HepG2 (cell line): ENCODE data around the gene GGT1. TPM values are rescaled to one million over a fixed set of nuclear protein-coding genes. Genes with fewer than 3 reads are reported as not detected.
A peak's percentile ranks its signal among the peaks of the same experiment; 100 is the strongest.

ENCODE experiments used
- ARID2 ChIP-seq: sonication (generic); formaldehyde crosslinking; IDR thresholded peaks from 2 replicates; pipeline ENCODE4 v1.8.1; 2022; ENCODE audit warnings: mild to moderate bottlenecking, missing genetic modification reagents, borderline replicate concordance
- BORCS8-MEF2B ChIP-seq: sonication (generic); formaldehyde crosslinking; IDR thresholded peaks from 2 replicates; pipeline ENCODE4 v1.8.0; 2022; ENCODE audit warnings: mild to moderate bottlenecking, missing genetic modification reagents
- CAMTA2 ChIP-seq: sonication (generic); formaldehyde crosslinking; IDR thresholded peaks from 2 replicates; pipeline ENCODE4 v1.4.0; 2020; ENCODE audit warnings: mild to moderate bottlenecking, missing genetic modification reagents, borderline replicate concordance
- DBP ChIP-seq: sonication (generic); formaldehyde crosslinking; IDR thresholded peaks from 2 replicates; pipeline ENCODE4 v1.4.0; 2020; ENCODE audit warnings: missing genetic modification reagents; ENCODE audit errors: not compliant biosample characterization
- DNMT3B ChIP-seq: conservative IDR thresholded peaks from 2 replicates; pipeline ENCODE4 v1.6.1; 2016; ENCODE audit warnings: missing biosample characterization, control low read depth
- DR1 ChIP-seq: sonication (generic); formaldehyde crosslinking; IDR thresholded peaks from 2 replicates; pipeline ENCODE4 v1.8.0; 2021; ENCODE audit warnings: mild to moderate bottlenecking, missing genetic modification reagents, inconsistent platforms
- E2F5 ChIP-seq: sonication (generic); formaldehyde crosslinking; conservative IDR thresholded peaks from 2 replicates; pipeline ENCODE4 v1.4.0; 2020; ENCODE audit warnings: missing genetic modification reagents
- ELF1 ChIP-seq: sonication (generic); formaldehyde crosslinking; IDR thresholded peaks from 2 replicates; pipeline ENCODE4 v1.4.0; 2020; ENCODE audit warnings: missing genetic modification reagents
- GABPA ChIP-seq, 2 experiments: IDR thresholded peaks; 2 replicates each; pipeline ENCODE4 v1.6.1; 2011 to 2016; ENCODE audit warnings: low read depth in 2 of 2, low read length in 1 of 2, missing biosample characterization in 1 of 2, missing genetic modification characterization in 1 of 2
- IRF1 ChIP-seq: sonication (generic); formaldehyde crosslinking; IDR thresholded peaks from 2 replicates; pipeline ENCODE4 v1.4.0; 2020; ENCODE audit warnings: low read depth, mild to moderate bottlenecking, missing genetic modification reagents
- KDM6A ChIP-seq: IDR thresholded peaks from 2 replicates; pipeline ENCODE4 v1.6.1; 2016; ENCODE audit warnings: low read depth
- MAFK ChIP-seq, 2 experiments: IDR thresholded peaks in 1 of 2; conservative IDR thresholded peaks in 1 of 2; 2 replicates each; pipeline ENCODE4 v1.6.1; 2011; ENCODE audit warnings: improper control_type of control experiment in 2 of 2, low read length in 2 of 2
- NPAS2 ChIP-seq: sonication (generic); formaldehyde crosslinking; IDR thresholded peaks from 2 replicates; pipeline ENCODE4 v1.8.0; 2022; ENCODE audit warnings: mild to moderate bottlenecking, missing genetic modification reagents, borderline replicate concordance
- PHF21A ChIP-seq: sonication (generic); formaldehyde crosslinking; IDR thresholded peaks from 2 replicates; pipeline ENCODE4 v1.5.0; 2020; ENCODE audit warnings: mild to moderate bottlenecking, missing genetic modification reagents
- SKI ChIP-seq: fragments of 450-650 bp; IDR thresholded peaks from one replicate; pipeline ENCODE4 v1.6.1; 2018; ENCODE audit warnings: mild to moderate bottlenecking; ENCODE audit not compliant: partially characterized antibody
- SNAPC2 ChIP-seq: sonication (generic); formaldehyde crosslinking; IDR thresholded peaks from 2 replicates; pipeline ENCODE4 v1.8.1; 2022; ENCODE audit warnings: mild to moderate bottlenecking, missing genetic modification reagents
- SP1 ChIP-seq, 2 experiments: fragments of 450-650 bp in 1 of 2; sonication (generic) in 1 of 2; formaldehyde crosslinking in 1 of 2; IDR thresholded peaks; 2 replicates each; pipeline versions ENCODE4 v1.4.0 to v1.6.1; 2016 to 2020; ENCODE audit warnings: missing genetic modification reagents in 1 of 2
- TCF7 ChIP-seq: sonication (generic); IDR thresholded peaks from 2 replicates; pipeline ENCODE4 v1.6.1; 2016; ENCODE audit warnings: antibody characterized with exemption, low read depth
- TFE3 ChIP-seq: IDR thresholded peaks from 2 replicates; pipeline ENCODE4 v1.6.1; 2016
- TOE1 ChIP-seq: sonication (generic); formaldehyde crosslinking; IDR thresholded peaks from 2 replicates; pipeline ENCODE4 v1.4.0; 2020; ENCODE audit warnings: mild to moderate bottlenecking, missing genetic modification reagents
- ZBTB7B ChIP-seq: sonication (generic); formaldehyde crosslinking; IDR thresholded peaks from 2 replicates; pipeline ENCODE4 v1.4.0; 2020; ENCODE audit warnings: missing genetic modification reagents
- ZFY ChIP-seq: sonication (generic); formaldehyde crosslinking; IDR thresholded peaks from 2 replicates; pipeline ENCODE4 v1.4.0; 2020; ENCODE audit warnings: missing genetic modification reagents
- ZMYM3 ChIP-seq: sonication (generic); formaldehyde crosslinking; IDR thresholded peaks from 2 replicates; pipeline ENCODE4 v1.5.1; 2020; ENCODE audit warnings: mild to moderate bottlenecking, missing genetic modification reagents
- ZNF264 ChIP-seq: sonication (generic); formaldehyde crosslinking; IDR thresholded peaks from 2 replicates; pipeline ENCODE4 v1.4.0; 2020; ENCODE audit warnings: missing genetic modification reagents
- ZNF572 ChIP-seq: sonication (generic); formaldehyde crosslinking; IDR thresholded peaks from 2 replicates; pipeline ENCODE4 v1.5.1; 2020; ENCODE audit warnings: mild to moderate bottlenecking, missing genetic modification reagents
- ZNF746 ChIP-seq: sonication (generic); formaldehyde crosslinking; IDR thresholded peaks from 2 replicates; pipeline ENCODE4 v1.8.0; 2022; ENCODE audit warnings: mild to moderate bottlenecking, missing genetic modification reagents
- ZSCAN20 ChIP-seq: sonication (generic); formaldehyde crosslinking; IDR thresholded peaks from 2 replicates; pipeline ENCODE4 v1.4.0; 2020; ENCODE audit warnings: missing genetic modification reagents, mild to moderate bottlenecking, borderline replicate concordance
- polyA plus RNA-seq, 8 experiments: library from polyadenylated mRNA; depleted of rRNA in 3 of 8; stranded (reverse) in 7 of 8; unstranded in 1 of 8; fragments of >200 nt; fragmentation: Illumina TruSeq in 4 of 8; extraction: Trizol in 4 of 8; gene quantifications; 2 replicates each; pipeline versions ENCODE4 v1.2.1 to v1.2.3, GENCODE V29; 2011 to 2016; ENCODE audit warnings: low read depth in 4 of 8, missing spikeins in 1 of 8, mixed read lengths in 1 of 8; ENCODE audit not compliant: insufficient read depth in 1 of 8
- total RNA-seq, 5 experiments: library from RNA; depleted of rRNA; stranded (reverse); fragments of >200 nt; fragmentation: Illumina TruSeq; extraction: Trizol; gene quantifications; 2 replicates each; pipeline ENCODE4 v1.2.3, GENCODE V29; 2016; ENCODE audit warnings: low read depth in 1 of 5

Gene GGT1
- total and polyA plus RNA-seq, 2 of the 13 experiments (the other 11 are each of a cell fraction or from before 2014, with no cell fraction given): 29.9 to 103 TPM

- no peak for TF ChIP-seq MAFK (conservative IDR thresholded peaks at IDR 0.05 in 1 of 2, IDR thresholded peaks at IDR 0.05 in 1 of 2; ENCODE audit: low read length in 2 of 2)
- TF ChIP-seq ZNF746: peak; percentile 56; the same call in 1 of the 2 replicates
- 0 out of 2 replicates have a peak, but pooled peaks have one; percentile 35 for TF ChIP-seq ARID2 (CRISPR knock-in tag)
- TF ChIP-seq IRF1 (CRISPR knock-in tag): peak; percentile 82; the same call in 1 of the 2 replicates
- TF ChIP-seq ELF1: peak; percentile 37; the same call in 1 of the 2 replicates
- TF ChIP-seq PHF21A: peak; percentile 26; the same call in 1 of the 2 replicates
- no peak for TF ChIP-seq TOE1 (CRISPR knock-in tag)
- peak; percentile 38; the same call in 1 of the 2 replicates for TF ChIP-seq DR1 (CRISPR knock-in tag)
- TF ChIP-seq DBP (CRISPR knock-in tag): no peak
- no peak for TF ChIP-seq DNMT3B
- TF ChIP-seq ZNF264: peak; percentile 48
- no peak for TF ChIP-seq CAMTA2 (CRISPR knock-in tag)
- no peak for TF ChIP-seq TCF7
- 0 out of 2 replicates have a peak, but pooled peaks have one; percentile 15 for TF ChIP-seq E2F5 (CRISPR knock-in tag)
- peak; percentile 89 for TF ChIP-seq ZFY (CRISPR knock-in tag)
- no peak for TF ChIP-seq SP1 (IDR thresholded peaks at IDR 0.05)
- TF ChIP-seq SP1 (CRISPR knock-in tag; IDR thresholded peaks at IDR 0.05): peak; percentile 57; the same call in 1 of the 2 replicates
- 0 out of 2 replicates have a peak, but pooled peaks have one; percentile 28 for TF ChIP-seq TFE3 (CRISPR knock-in tag)
- TF ChIP-seq ZSCAN20 (CRISPR knock-in tag): no peak; the same call in 1 of the 2 replicates
- peak; percentile 5; the same call in 1 of the 2 replicates for TF ChIP-seq ZBTB7B (CRISPR knock-in tag)
- peak; percentile 50; the same call in 1 of the 2 replicates for TF ChIP-seq SNAPC2 (CRISPR knock-in tag)
- 0 out of 2 replicates have a peak, but pooled peaks have one; percentile 44 for TF ChIP-seq ZNF572 (CRISPR knock-in tag)
- no peak for TF ChIP-seq GABPA (IDR thresholded peaks at IDR 0.05; ENCODE audit: low read depth, low read length)
- TF ChIP-seq GABPA (CRISPR knock-in tag; IDR thresholded peaks at IDR 0.05; ENCODE audit: low read depth): no peak
- peak; percentile 65 for TF ChIP-seq ZMYM3 (CRISPR knock-in tag)
- TF ChIP-seq BORCS8-MEF2B (CRISPR knock-in tag): peak; percentile 86
- no peak for TF ChIP-seq NPAS2 (CRISPR knock-in tag)
- peak; percentile 35; the same call in 1 of the 2 replicates for TF ChIP-seq KDM6A (CRISPR knock-in tag)
- peak; percentile 70 for TF ChIP-seq SKI
Observed at GRCh38 chr22:24592851-24593558, 10.0 kb upstream of the GGT1 start, which contains the start of gene LRRC75B (continued).
